ENCODE measurements around the gene RXRB. TPM values are rescaled to one million over a fixed set of nuclear protein-coding genes. Genes with fewer than 3 reads are reported as not detected.

The RXRB gene
- total and polyA plus RNA-seq, 2 of the 8 experiments (the other 6 are each of a cell fraction or from before 2014, with no cell fraction given): 13.0 to 18.1 TPM

DNA sequence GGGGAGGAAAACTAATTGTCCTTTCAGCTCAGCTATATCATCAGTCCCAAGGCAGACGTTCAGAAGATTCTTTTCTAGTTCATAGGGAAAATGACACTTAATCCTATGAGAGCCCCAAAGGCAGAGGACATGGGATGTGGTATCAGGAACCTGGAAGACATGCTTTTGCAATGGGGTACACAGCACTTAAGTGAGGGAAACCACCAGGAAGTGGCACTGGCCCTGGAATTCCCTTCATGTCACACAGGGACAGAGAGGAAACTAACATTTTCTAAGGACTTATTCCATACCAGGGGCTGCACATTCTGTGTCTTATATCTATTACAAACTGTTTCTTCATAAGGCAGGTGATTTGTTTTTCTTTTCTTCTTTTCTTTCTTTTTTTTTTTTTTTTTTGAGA, 43.0 kb upstream of the RXRB start:
- no peak overlapping the region for H3K4ac ChIP-seq (replicated peaks; ENCODE audit: insufficient read length, low read depth, low read length)
- H2BK5ac ChIP-seq (ENCODE audit: low read depth, low read length): no peak overlapping the region
- 63% methylated on average over 1 of the region's 1 CpG; no CpG with 5 or more reads in 1 of the 2 experiments for WGBS, 2 experiments (ENCODE audit: extremely low coverage in 1 of 2, insufficient coverage in 1 of 2, insufficient read length in 1 of 2, insufficient replicate concordance in 2 of 2, low coverage in 1 of 2, low lambda C conversion rate in 2 of 2, missing lambda C conversion rate in 1 of 2)
- no peaks in the 10 kb centered on the region for H3K9me3 ChIP-seq (ENCODE audit: insufficient read depth in 2 of 2, low read depth in 1 of 2, low read length in 1 of 2)
- H4K8ac ChIP-seq (ENCODE audit: extremely low read depth, insufficient read depth, low read length): no peak overlapping the region
- FAIRE-seq (no peak), DNase-seq (ENCODE audit: low read depth in 1 of 2, low spot score in 2 of 2) (no peak)
- no peaks in the 10 kb centered on the region for H3K79me2 ChIP-seq (ENCODE audit: control insufficient read depth in 1 of 2, insufficient read depth in 2 of 2, low read length in 2 of 2)
- H3K14ac ChIP-seq (ENCODE audit: insufficient read length): no peak overlapping the region
- H2AK5ac ChIP-seq (ENCODE audit: low read depth, low read length): no peak overlapping the region
- peaks cover 0 to 20% (median 9%) of the 10 kb centered on the region in 4 experiments; a peak in 6 of 7 replicates for H3K27me3 ChIP-seq (replicated peaks in 1 of 4; ENCODE audit: control insufficient read depth in 3 of 4, extremely low read depth in 1 of 4, insufficient read depth in 3 of 4, low read length in 3 of 4)
- H3K9ac ChIP-seq (replicated peaks in 1 of 4; ENCODE audit: extremely low read depth in 1 of 4, low read depth in 3 of 4, low read length in 3 of 4): no peak overlapping the region
- no peak overlapping the region for H4K5ac ChIP-seq (ENCODE audit: insufficient read length, low read depth, low read length)
- no peak overlapping the region for H3K27ac ChIP-seq (ENCODE audit: low read depth, low read length)
- no peaks in the 10 kb centered on the region for H3K36me3 ChIP-seq (ENCODE audit: control insufficient read depth in 2 of 4, insufficient read depth in 4 of 4, low read length in 3 of 4)
- H2AFZ ChIP-seq (ENCODE audit: low read length): no peak overlapping the region
- H2BK15ac ChIP-seq (ENCODE audit: low read length): no peak overlapping the region
- no peak overlapping the region for H3K4me2 ChIP-seq (ENCODE audit: insufficient read depth in 1 of 2, low read depth in 2 of 2, low read length in 2 of 2)
- H2BK20ac ChIP-seq (ENCODE audit: low read length): no peak overlapping the region
- no peaks in the 10 kb centered on the region for H3K79me1 ChIP-seq (ENCODE audit: low read depth, low read length)
- no peak overlapping the region for H3K56ac ChIP-seq (replicated peaks; ENCODE audit: insufficient read length, low read depth, low read length)
- no peak overlapping the region for H3K18ac ChIP-seq (ENCODE audit: extremely low read depth, low read length)
- no peak overlapping the region for H2BK12ac ChIP-seq (ENCODE audit: low read depth, low read length)
- no peak overlapping the region for H3K4me3 ChIP-seq (ENCODE audit: extremely low read depth in 1 of 4, insufficient read depth in 2 of 4, low read depth in 3 of 4, low read length in 4 of 4)
- no peaks in the 10 kb centered on the region for H4K20me1 ChIP-seq (replicated peaks in 1 of 2; ENCODE audit: control insufficient read depth in 1 of 2, insufficient read depth in 2 of 2, low read length in 2 of 2)
- no peak overlapping the region for H2BK120ac ChIP-seq (replicated peaks; ENCODE audit: low read depth, low read length)
- CTCF ChIA-PET (ENCODE audit: partially characterized antibody): interaction anchor here (0.7 kb wide), 1 partner anchor 93 kb away, joined by 3 read pairs; no protein-coding TSS in a partner anchor
- peaks cover 0 to 5% (median under 1%) of the 10 kb centered on the region in 4 experiments; a peak in 4 of 7 replicates for H3K4me1 ChIP-seq (replicated peaks in 1 of 4; ENCODE audit: control insufficient read depth in 3 of 4, insufficient read depth in 4 of 4, low read length in 3 of 4)
- H3K23ac ChIP-seq (ENCODE audit: insufficient read length): no peak overlapping the region
- POLR2A ChIA-PET (ENCODE audit: partially characterized antibody): no interaction called here
- H3K23me2 ChIP-seq (ENCODE audit: low read depth, low read length): no peaks in the 10 kb centered on the region; the same call in 1 of the 2 replicates
- H4K91ac ChIP-seq (replicated peaks; ENCODE audit: insufficient read length, low read length): no peak overlapping the region
- no peak for TF ChIP-seq CHD1 (IDR thresholded peaks at IDR 0.05; ENCODE audit: low read depth, low read length)
- no peak for TF ChIP-seq BRCA1 (IDR thresholded peaks at IDR 0.05; ENCODE audit: low read depth, low read length)
- no peak for TF ChIP-seq RXRA (IDR thresholded peaks at IDR 0.05; ENCODE audit: insufficient read depth, low read depth, low read length)
- no peak for TF ChIP-seq TCF12 (IDR thresholded peaks at IDR 0.05; ENCODE audit: low read depth, low read length)
- TF ChIP-seq SP1 (IDR thresholded peaks at IDR 0.05; ENCODE audit: low read depth, low read length): no peak
- TF ChIP-seq, protein P1, sequence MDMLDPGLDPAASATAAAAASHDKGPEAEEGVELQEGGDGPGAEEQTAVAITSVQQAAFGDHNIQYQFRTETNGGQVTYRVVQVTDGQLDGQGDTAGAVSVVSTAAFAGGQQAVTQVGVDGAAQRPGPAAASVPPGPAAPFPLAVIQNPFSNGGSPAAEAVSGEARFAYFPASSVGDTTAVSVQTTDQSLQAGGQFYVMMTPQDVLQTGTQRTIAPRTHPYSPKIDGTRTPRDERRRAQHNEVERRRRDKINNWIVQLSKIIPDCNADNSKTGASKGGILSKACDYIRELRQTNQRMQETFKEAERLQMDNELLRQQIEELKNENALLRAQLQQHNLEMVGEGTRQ (IDR thresholded peaks at IDR 0.05; ENCODE audit: low read length): no peak
- no peak for TF ChIP-seq SIRT6 (IDR thresholded peaks at IDR 0.05; ENCODE audit: low read length)
- TF ChIP-seq TBP (IDR thresholded peaks at IDR 0.05; ENCODE audit: low read depth, low read length): no peak
- TF ChIP-seq SIX5 (IDR thresholded peaks at IDR 0.05; ENCODE audit: low read depth, low read length): no peak
- no peak for TF ChIP-seq JUN (IDR thresholded peaks at IDR 0.05; ENCODE audit: low read depth, low read length)
- TF ChIP-seq SUZ12 (IDR thresholded peaks at IDR 0.05; ENCODE audit: low read length): no peak
- no peak for TF ChIP-seq NRF1 (IDR thresholded peaks at IDR 0.05; ENCODE audit: low read depth, low read length)
- no peak for TF ChIP-seq TEAD4 (IDR thresholded peaks at IDR 0.05; ENCODE audit: low read depth, low read length)
- no peak for TF ChIP-seq POLR2AphosphoS5 (IDR thresholded peaks at IDR 0.05; ENCODE audit: low read depth, low read length)

Data from H1 (cell line).